IPS-18c (cell line): ENCODE results near the gene DCAF6.

ENCODE experiments used
- H3K4me3 ChIP-seq: 2 replicates; pipeline ENCODE4 v1.7.0; 2013; ENCODE audit warnings: low read depth, mild to moderate bottlenecking, low read length, moderate library complexity; ENCODE audit not compliant: insufficient read depth
- H3K9me3 ChIP-seq: one replicate; pipeline ENCODE4 v1.6.1; 2013; ENCODE audit warnings: mild to moderate bottlenecking, low read length, moderate library complexity; ENCODE audit not compliant: control insufficient read depth, insufficient read depth

Gene DCAF6

DNA sequence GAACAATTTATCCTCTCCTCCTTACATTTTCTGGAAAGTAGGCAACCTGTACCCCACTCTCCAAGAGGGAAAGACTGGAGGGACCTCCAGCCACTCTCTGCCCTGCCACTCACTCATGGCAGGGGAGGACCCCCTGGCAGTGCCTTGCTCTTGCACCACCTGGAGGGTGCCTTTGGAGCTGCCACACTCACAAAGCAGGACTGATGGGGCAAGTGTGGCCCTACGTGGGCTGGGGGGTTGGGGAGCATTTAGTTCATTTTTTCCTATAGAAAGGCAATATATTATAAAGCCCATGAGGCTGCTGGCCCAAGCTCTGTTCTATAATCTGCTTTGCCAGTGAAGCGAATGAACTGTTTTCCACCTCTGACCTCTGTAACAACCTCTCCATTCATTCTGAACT, 150.0 kb downstream of the DCAF6 start:
- no peak overlapping the region for H3K4me3 ChIP-seq
- H3K9me3 ChIP-seq = no peaks in the 10 kb centered on the region

DNA sequence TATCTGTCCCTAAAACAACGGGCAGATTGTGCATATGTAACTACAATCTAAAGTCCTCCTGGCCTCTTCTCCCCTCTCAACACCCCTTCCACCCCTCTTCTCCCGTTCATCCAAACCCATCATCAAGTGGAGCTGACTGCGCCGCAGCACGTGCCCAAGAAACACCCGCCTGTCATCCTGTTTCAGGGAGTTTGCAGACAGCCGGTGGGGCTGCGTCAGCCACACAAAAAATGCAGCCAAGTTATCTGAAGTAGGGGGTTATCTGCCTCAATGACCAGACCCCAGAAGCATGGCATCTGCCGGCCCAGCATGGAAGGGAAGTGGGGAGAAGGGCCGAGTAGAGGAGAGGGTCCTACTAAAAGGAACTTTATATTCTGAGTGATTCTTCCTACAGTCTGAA, 151.2 kb downstream of the DCAF6 start:
- no peak overlapping the region for H3K4me3 ChIP-seq

DNA sequence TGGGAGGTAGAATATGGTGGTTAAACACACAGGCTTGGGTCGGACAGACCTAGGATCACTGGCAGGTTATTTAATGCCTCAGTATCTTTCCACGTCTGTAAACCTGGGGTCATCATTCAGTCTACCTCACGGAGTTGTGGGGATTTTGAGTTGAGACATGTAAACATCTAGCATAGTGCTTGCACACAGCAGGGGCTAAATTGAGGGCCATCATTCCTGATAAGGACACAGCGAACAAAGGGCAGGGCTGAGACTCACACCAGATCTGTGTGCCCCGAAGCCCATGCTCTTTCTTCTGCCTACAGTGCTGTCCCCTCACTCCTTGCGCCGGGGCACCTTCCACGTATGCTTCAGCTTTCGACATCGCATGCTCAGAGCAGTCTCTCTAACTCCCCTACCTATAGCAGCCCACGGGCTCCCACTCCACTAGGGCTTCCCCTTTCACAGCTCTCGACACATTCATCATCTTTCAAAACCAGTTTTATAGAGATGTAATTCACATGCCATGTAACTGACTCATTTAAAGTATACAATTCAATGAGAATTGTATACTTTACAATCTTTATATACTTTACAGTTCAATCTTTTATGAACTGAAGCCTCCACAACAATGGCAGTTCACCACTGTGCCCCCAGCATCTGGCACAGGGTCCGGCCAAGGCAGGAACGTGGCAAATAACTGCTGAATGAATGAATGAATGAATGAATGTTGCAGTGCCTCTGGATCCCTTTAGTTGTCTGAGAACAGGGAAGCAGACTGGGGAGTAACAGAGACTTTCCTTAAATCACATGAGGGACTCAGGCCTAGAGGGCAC, 152.2 kb downstream of the DCAF6 start:
- H3K9me3 ChIP-seq = no peaks in the 10 kb centered on the region
- H3K4me3 ChIP-seq = no peak overlapping the region

More for the DNA sequence above, 151.2 kb downstream of the DCAF6 start:
- no peaks in the 10 kb centered on the region for H3K9me3 ChIP-seq

DNA sequence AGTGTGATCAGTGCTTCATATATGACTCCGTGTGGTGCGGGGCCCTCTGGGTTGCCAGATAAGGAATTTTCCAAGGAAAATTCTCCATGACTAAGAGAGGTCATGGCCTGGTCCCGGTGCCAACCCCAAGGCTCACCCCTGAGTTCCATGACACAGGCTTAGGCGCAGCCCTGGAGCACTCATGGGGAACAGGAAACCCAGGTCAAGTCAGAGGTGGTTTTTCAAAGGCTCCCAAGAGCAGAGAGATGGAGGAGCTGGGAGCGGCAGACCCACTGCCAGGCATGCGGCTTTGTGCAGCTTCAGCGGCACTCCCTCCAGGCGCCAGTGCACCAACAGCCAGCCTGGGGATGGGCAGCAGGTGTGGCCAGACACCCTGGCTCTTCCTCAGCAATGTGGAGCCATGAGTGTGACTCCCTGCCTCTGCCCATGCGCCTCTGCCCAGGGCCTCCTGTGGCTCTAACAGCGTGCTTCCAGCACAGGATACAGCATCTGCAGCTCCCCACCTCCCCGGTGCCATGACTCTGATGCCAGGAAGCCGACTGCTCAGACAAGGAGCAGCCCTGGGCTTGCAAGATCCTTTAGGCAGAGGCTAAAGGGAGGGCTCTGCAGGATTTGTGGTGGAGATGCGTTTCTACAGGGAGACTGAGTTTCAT, 153.0 kb downstream of the DCAF6 start:
- H3K9me3 ChIP-seq = no peaks in the 10 kb centered on the region
- H3K4me3 ChIP-seq = no peak overlapping the region

DNA sequence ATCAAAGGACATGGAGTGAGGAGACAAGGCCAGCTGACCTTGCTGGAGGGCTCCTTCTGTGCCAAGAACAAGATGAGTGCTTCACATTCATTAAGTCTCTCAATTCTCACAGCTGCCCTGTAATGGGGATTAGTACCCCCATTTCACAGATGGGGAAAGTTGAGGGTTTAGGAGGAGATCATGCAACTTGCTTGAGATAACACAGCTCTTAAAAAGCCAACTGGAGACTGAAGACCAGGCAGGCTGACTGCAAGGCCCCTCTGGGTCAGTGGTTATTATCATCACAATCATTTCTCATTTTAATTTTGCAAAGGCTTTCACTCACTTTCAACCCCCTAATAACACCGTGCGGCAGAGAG, 153.5 kb downstream of the DCAF6 start:
- Histone ChIP-seq H3K4me3 (no peak overlapping the region), H3K9me3 (no peaks in the 10 kb centered on the region)

DNA sequence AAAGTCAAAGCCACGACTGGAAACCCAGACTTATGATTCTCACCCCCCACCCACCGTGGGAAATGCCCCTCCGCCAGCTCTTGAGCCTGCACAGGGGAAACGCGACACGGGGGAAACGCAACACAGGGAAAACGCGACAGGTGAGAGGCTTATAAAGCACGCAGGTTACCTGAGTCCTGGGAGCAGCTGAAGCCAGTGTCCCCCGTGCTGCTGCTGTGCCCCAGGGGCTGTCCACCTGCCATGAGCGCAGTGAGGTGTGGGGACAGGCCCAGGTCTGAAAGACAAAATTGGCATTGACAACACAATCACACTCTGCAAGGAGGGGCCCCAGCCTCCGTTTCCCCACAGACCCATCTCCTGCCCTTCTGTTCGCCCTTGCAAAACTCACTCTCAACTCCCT, 153.9 kb downstream of the DCAF6 start:
- Histone ChIP-seq H3K4me3 (no peak overlapping the region), H3K9me3 (no peaks in the 10 kb centered on the region)

DNA sequence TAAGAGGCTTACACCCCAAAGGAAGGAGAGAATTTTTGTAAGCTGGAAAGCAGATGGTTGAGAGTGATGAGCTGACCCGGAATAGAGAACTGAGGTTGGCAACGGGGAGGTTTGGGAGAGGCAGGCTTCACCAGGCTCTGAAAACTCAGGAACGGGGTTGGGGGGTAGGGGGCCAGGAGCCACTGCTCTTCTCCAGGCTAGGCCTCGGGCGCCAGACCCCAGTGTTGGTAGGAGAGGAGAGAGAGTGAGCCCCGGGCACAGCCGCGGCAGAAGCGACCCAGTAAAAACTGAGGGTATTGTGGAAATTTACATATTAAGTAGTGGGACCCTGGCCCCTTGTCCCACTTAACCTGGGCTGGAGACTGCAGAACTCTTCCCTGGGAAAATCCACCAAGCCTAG, 154.6 kb downstream of the DCAF6 start:
- H3K4me3 ChIP-seq = no peak overlapping the region
- no peaks in the 10 kb centered on the region for H3K9me3 ChIP-seq

DNA sequence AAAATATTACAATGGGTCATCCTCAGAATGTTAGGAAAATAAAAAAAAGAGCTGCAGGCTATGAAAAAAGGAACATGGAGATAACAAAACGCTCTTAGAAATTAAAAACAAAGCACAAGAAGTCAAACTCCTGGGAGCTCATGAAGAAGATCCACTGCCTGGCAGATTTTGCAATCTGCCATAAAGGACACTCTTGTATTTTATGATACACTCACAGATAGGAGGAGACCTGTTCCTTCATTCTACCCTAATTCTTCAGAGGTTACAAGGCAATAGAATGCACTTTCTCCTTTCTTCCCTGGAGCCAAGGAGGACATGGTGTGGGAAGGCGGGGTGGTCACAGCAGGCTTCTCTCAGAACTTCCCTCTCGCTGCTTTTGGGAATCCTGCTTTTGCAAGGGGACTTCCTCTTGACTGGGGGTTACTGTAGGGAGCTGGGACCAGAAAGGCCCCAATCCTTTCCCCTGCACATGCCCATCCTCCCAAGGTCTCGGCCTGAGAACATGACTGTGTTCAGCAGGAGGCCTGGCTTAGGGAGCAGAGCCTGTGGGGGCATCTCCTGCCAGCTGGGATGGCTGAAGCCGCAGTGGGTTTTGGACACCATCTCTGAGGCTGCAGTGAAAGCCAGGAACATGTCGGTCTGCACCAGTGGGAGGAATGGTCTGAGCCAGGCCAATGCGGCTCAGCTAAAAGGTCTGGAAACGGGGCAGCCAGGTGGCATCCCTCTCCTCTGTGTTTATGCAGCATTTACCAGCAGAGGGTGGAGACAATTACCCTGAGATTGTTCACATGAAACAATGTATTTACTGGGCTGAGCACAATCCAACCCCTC, 155.5 kb downstream of the DCAF6 start:
- no peaks in the 10 kb centered on the region for H3K9me3 ChIP-seq
- no peak overlapping the region for H3K4me3 ChIP-seq

DNA sequence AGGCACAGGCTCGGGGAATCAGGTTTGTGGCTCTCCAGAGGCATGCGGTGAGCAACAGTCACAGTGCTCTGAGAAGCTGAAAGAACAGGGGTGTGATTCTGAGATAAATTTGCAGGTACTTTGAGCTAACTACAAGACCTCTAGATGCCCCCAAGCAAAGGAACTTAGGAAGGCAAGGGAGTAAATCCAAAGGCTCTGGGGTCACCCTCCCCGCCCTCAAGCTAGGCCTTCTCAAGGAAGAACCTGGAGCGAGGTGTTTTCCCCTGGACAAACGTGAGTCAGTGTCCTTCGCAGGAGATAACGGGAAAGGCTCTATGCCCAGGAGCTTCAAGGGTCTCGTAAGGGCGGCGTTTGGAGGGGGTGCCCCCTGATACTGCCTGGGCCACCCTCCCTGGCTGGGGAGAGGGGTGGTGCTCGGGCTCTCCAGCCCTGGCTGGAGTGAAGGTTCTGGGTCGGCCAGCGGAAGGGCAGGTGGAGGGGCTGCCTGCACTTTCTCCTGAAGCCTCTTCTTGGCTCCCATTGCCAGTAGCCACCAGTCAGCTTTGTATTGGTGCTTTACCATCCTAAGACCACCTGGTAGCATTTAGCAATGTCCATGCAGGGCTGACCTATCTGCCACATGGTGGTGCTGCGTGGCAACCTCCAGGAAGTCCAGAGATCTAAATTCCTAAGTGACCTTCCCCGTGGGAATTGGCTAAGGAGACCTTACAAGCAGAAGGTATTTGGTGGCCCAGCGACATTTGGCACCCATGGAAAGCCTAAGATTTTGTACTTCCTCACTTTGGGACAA, 156.3 kb downstream of the DCAF6 start:
- Histone ChIP-seq H3K4me3 (no peak overlapping the region), H3K9me3 (no peaks in the 10 kb centered on the region)

DNA sequence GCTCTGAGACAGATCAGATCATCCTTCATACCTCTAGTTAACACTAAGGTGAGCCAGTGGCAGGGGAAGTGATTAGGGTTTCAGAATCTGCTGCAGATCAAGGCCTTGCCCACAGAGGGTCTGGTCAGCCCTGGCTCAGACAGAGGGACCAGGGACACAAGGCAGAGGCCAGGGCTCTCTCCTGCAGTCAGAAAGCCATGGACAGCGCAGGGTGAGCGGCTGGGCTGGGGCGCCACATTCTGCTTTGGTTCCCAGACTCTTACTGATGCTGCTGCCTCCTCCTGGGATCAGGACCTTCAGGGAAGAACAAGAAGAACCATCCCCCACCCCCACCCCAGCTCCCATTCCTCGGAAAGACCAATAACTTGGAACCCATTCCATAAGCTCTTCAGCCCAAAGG, 157.1 kb downstream of the DCAF6 start:
- no peak overlapping the region for H3K4me3 ChIP-seq
- H3K9me3 ChIP-seq = no peaks in the 10 kb centered on the region

DNA sequence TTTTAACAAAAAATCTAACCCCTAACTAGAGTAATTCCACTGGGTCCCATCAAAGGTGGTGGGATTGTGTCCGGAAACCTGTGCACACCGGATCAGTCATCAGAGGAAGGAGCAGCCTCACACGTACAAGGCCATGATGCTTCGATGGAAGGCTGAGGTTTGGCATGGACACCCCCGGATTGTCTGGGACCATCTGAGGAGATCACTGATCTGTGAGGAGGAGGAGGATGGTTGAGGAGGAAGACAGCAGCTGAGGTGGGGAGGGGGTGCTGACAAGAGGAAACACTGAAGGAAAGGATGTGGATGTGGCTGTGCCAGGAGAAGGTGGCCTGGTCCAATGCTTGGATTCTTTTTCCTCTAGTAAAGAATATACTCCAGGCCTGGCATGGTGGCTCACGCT, 159.0 kb downstream of the DCAF6 start:
- Histone ChIP-seq H3K9me3 (no peaks in the 10 kb centered on the region), H3K4me3 (no peak overlapping the region)

DNA sequence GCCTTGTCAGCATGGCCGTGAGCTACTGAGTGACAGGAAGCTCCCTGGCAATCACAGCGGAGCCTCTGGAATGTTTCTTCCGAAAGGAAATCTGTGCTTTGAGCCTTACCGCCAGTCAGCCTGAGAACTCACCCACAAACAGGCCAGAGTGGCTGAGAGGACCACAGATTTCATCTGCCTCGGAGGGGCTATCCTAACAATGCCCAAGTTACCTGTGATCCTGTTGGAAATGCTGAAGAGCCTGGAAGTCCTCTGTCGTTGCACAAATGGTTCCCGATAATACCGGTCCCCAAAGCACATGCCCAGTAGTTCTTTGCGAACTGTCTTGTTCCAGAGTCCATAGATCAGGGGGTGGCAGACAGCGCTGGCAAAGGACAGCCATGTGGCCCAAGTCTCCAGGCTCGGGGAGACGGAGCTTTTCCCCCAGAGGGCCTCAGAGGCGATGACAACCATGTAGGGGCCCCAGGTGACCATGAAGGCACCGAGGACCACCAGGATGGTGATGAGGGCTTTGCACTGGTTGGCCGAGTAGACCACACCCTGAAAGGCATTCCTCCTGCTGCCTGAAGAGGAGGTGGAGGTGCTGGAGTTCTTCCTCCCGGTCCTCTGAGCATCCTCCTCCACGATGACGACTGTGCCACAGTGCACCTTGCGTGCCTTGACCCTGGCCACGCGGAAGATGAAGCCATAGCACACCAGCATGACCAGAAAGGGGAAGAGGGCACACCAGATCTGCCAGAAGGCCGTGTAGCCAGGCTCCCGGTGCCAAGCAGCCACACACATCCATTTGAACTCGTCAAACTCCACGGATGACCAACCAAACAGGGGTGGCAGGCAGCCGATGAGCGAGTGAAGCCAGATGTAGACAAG, 160.0 kb downstream of the DCAF6 start:
- no peaks in the 10 kb centered on the region for H3K9me3 ChIP-seq
- H3K4me3 ChIP-seq = no peak overlapping the region

DNA sequence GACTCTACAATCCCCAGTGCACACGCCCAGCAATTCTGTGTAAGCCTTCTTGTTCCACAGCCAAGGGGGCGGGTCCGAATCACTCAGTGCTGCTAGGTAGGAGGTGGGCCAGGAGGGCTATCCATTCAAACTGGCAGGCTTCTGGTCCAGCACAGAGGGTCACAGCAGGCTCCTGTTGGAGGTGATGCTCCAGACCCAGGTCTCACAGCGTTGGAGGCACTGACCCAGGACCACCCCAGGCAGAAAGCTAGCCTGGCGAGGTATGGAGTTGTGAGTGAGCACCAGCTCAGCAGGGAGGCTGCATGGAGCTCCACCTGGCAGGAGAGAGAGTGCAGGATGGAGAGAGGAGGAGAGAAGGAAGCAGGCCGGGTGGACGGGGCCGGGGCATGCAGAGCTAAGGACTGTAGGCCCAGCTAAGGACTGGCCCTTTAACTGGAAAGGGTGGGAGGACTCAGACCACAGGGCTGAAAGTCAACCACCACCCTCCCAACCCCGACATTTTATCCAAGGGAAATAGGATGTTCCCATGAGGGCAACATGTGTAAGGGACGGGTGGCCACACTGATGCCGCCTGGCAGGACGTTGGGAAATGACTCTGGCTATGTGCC, 161.5 kb downstream of the DCAF6 start:
- Histone ChIP-seq H3K4me3 (no peak overlapping the region), H3K9me3 (no peaks in the 10 kb centered on the region)

DNA sequence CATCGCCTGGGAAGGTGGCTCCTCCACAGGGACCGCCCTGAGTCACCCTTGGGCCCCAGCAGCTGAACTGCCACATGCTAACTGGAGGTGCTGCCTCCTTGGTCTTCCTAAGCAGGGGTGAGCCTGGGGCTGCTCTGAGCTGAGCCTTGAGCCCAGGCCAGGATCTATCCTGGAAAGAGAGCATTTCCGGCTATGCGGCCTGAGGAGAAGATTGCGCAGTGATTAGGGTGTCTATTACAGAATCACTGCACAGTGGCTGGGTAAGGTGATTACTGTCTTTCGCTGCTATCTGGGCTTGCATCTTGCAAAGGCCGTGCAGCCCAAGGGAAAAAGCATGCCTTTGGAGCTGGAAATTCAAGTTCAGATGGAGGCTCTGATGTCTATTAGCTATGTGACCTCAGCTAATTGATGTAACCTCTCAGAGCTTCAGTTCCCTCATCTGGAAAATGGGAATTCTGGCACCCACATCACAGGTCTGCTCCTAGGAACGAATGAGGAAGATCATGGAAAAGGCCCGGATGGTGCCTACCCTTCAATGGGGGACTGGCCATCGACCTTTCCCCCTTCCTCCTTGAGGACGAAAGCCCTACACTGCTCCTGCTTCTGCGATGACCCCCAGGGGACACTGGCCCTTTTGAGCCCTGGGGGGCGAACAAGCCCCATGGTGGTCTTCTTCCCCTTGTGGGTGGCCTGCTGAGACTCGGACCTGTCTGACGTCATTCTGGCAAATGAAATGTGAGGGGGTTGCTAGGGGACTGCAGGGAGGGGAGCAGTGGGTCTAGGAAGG, 162.2 kb downstream of the DCAF6 start:
- Histone ChIP-seq H3K9me3 (no peaks in the 10 kb centered on the region), H3K4me3 (no peak overlapping the region)

DNA sequence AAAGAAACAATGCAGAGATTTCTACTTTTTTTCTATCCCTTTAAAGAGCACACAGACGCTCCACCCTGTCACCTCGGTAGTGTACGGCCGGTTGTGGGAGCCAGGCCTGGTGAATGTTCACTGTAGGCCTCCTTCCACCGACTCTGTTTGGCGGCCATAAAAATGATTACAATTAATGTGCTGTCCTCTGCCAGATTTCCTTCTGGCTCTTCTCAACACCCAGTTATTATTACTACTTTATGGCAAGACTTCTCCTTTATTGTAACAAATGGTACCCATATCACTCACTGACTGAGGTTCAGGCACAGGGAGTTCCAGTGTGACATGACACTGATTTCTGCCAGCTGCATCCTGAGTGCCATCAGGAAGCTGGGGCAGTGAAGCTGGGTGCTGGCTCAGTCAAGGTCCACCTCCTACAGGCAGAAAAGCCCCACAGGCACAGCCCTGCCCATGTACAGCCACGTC, 162.9 kb downstream of the DCAF6 start:
- H3K4me3 ChIP-seq = no peak overlapping the region
- no peaks in the 10 kb centered on the region for H3K9me3 ChIP-seq
